Glutamatergic neuron (in vitro differentiated cells): ENCODE results near the gene LHX6. TPM values are rescaled to one million over a fixed set of nuclear protein-coding genes. Genes with fewer than 3 reads are reported as not detected.

Experiments
- DNase-seq: peaks from one replicate; pipeline ENCODE4 v3.0.0; 2022
- H3K27ac Mint-ChIP-seq: one replicate; pipeline ENCODE4 v1.8.0; 2020; ENCODE audit warnings: mild to moderate bottlenecking, mixed read lengths, inconsistent platforms; ENCODE audit not compliant: unreplicated experiment
- H3K27me3 Mint-ChIP-seq: one replicate; pipeline ENCODE4 v1.8.0; 2020; ENCODE audit warnings: mild to moderate bottlenecking, moderate library complexity, mixed read lengths, inconsistent platforms; ENCODE audit not compliant: unreplicated experiment
- H3K36me3 Mint-ChIP-seq: one replicate; pipeline ENCODE4 v1.8.0; 2020; ENCODE audit warnings: mild to moderate bottlenecking, mixed read lengths, inconsistent platforms; ENCODE audit not compliant: unreplicated experiment
- H3K4me1 Mint-ChIP-seq: one replicate; pipeline ENCODE4 v1.8.0; 2020; ENCODE audit warnings: mild to moderate bottlenecking, low read depth, mixed read lengths, inconsistent platforms; ENCODE audit not compliant: unreplicated experiment
- H3K4me3 Mint-ChIP-seq: one replicate; pipeline ENCODE4 v1.8.0; 2020; ENCODE audit warnings: mild to moderate bottlenecking, mixed read lengths, inconsistent platforms; ENCODE audit not compliant: unreplicated experiment
- H3K9me3 Mint-ChIP-seq: one replicate; pipeline ENCODE4 v1.8.0; 2020; ENCODE audit warnings: mild to moderate bottlenecking, moderate library complexity, mixed read lengths, inconsistent platforms; ENCODE audit not compliant: unreplicated experiment
- total RNA-seq: library from RNA; stranded (reverse); fragmentation: NEBNext Ultra II Directional; extraction: Animal tissue kit (Norgen Biotek cat#: 25700); gene quantifications from one replicate; pipeline ENCODE4 v1.2.1, GENCODE V29; 2021; ENCODE audit not compliant: unreplicated experiment
- TF ChIP-seq, protein P1 (sequence below): fragments of 200-600 bp; sonication (generic); IDR thresholded peaks from one replicate; pipeline ENCODE4 v1.5.0; 2021; ENCODE audit not compliant: partially characterized antibody, unreplicated experiment

Gene LHX6
- total RNA-seq, 1 donor from 2014 or later: 2.8 TPM

DNA sequence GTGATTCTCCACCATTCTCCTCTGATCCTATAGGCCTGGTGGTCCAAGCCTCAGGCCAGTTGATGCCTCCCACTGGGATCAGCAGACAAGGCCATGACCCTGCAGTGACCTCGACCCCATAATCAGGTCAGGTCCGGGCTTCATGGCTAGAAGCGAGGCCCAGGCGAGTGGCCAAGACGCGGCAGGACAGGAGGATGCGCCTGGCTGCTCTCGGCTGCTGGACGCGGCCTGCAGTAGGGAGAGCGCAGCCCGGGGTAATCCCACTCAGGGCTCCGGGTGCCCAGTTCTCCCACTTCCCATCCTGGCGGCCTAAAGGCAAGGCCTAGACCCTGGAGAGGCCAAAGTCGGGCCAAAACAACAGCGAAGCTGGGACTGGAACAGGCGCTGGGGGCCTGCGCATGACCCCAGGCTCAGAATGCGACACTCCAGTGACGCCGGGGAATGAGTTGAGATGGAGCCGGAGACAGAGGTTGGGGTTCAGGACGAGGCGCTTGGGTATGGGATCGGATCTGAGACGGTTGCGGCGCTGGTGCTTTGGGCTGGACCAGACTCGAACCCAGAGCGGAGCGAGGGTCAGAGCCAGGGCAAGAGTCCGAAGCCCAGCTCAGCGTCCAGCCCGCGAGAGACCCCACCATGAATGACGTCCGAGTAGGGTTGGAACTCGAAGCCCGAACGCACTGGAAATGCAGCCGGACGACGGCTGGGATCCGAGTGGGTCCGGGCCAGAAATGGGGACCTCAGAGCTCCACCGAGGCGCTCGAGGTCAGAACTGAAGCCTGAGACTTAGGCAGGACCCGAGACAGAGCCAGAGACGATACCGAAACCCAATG is 3.2 kb downstream of the LHX6 start:
- Mint-ChIP-seq H3K4me1 (peaks cover 11% of the 10 kb centered on the region), H3K27me3 (peaks cover 39% of the 10 kb centered on the region), H3K36me3 (peaks cover 10% of the 10 kb centered on the region), H3K27ac (no peak overlapping the region), H3K4me3 (no peak overlapping the region), H3K9me3 (peaks cover 8% of the 10 kb centered on the region)
- TF ChIP-seq, protein P1, sequence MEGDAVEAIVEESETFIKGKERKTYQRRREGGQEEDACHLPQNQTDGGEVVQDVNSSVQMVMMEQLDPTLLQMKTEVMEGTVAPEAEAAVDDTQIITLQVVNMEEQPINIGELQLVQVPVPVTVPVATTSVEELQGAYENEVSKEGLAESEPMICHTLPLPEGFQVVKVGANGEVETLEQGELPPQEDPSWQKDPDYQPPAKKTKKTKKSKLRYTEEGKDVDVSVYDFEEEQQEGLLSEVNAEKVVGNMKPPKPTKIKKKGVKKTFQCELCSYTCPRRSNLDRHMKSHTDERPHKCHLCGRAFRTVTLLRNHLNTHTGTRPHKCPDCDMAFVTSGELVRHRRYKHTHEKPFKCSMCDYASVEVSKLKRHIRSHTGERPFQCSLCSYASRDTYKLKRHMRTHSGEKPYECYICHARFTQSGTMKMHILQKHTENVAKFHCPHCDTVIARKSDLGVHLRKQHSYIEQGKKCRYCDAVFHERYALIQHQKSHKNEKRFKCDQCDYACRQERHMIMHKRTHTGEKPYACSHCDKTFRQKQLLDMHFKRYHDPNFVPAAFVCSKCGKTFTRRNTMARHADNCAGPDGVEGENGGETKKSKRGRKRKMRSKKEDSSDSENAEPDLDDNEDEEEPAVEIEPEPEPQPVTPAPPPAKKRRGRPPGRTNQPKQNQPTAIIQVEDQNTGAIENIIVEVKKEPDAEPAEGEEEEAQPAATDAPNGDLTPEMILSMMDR: no peak
- DNase-seq: no peak

DNA sequence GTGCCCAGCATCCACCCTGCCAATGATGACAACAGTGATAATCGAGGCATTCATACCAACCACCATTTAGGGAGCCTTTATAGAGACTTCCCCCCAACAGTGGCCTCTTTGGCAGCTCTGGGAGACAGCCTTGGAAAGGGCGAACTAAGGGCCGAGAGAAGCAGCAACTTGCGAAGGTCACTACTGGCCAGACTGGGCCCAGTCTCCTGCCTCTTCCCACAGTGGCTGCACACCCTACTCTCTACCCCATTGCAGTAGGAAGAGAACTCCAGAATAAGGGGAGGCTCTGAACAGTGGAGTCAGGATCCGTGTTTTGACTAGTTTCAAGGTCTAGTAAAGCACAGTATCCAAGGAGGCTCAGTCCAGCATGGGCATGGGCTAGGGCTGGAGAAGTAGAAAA is 5.3 kb downstream of the LHX6 start:
- Mint-ChIP-seq H3K4me1 (peaks cover 21% of the 10 kb centered on the region), H3K4me3 (no peak overlapping the region)
- no peak for DNase-seq

DNA sequence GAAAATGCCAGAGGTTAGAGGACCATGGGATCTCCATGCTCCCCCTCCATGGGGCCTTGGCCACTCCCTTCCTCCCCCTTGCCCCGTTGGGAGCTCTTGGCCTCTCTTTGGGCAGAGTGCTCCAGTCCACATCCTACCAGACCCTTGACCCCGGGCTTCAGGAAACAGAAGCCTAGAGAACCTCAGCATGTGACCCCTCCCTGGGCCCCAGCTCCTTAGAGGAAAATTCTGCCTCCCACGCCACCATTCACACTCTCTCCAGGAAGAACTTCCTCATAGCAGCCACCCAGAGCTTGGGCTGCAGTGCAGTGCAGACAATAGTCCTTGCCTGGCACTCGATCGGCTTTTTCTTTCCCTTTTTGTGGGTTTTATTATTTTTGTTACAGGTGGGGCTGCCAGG is 6.0 kb downstream of the LHX6 start:
- peaks cover 26% of the 10 kb centered on the region for H3K4me1 Mint-ChIP-seq
- H3K27me3 Mint-ChIP-seq: peaks cover 62% of the 10 kb centered on the region

More for the DNA sequence above, 5.3 kb downstream of the LHX6 start:
- peaks cover 14% of the 10 kb centered on the region for H3K9me3 Mint-ChIP-seq
- no peak overlapping the region for H3K27ac Mint-ChIP-seq
- TF ChIP-seq, protein P1: no peak
- H3K27me3 Mint-ChIP-seq: peaks cover 55% of the 10 kb centered on the region
- H3K36me3 Mint-ChIP-seq: peaks cover 12% of the 10 kb centered on the region

DNA sequence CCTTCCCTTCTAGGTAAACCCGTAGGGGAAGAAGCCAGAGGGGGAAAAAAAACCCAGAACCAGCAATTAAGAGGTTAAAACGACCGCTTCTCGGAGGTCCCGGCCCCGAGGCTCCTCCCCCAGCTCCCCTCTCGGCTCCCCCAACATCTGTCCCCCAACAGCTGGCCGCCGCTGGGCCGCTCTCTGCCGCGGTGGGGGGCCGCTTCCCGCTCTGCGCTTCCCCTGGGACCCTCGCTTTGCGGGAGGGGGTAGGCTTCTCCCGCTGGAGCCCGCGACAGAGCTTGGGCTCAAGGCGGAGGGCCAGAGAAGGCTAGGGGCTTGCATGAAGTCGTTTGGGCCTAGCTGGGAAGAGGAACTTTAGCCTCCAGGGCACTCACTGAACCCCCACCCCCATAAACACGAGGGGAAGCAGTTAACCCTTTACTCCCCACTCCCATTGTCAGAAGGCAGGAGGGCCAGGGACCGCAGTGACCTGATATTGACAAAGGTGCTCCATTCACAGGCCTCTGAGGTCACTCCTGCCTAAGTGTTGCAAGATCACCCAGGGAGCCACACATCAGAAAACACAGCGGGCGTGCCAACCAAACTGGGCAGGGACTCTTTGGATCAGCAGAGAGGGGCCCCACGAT is 7.5 kb downstream of the LHX6 start:
- Mint-ChIP-seq H3K36me3 (peaks cover 16% of the 10 kb centered on the region), H3K4me1 (peaks cover 22% of the 10 kb centered on the region), H3K27ac (no peak overlapping the region), H3K4me3 (peak overlapping the region; percentile 78), H3K27me3 (peaks cover 61% of the 10 kb centered on the region), H3K9me3 (peaks cover 19% of the 10 kb centered on the region)
- TF ChIP-seq, protein P1: no peak
- peak; percentile 46 for DNase-seq

More for the DNA sequence above, 6.0 kb downstream of the LHX6 start:
- DNase-seq: no peak
- H3K9me3 Mint-ChIP-seq: peaks cover 20% of the 10 kb centered on the region
- H3K4me3 Mint-ChIP-seq: no peak overlapping the region
- TF ChIP-seq, protein P1: no peak
- H3K27ac Mint-ChIP-seq: no peak overlapping the region
- H3K36me3 Mint-ChIP-seq: peaks cover 16% of the 10 kb centered on the region
